Lung (tissue), 12 donors: ENCODE data around the gene CCNT2. TPM values are rescaled to one million over a fixed set of nuclear protein-coding genes. Genes with fewer than 3 reads are reported as not detected.
"Not testable (repeated sequence)": the region's sequence is repeated elsewhere in the genome, so short reads cannot be mapped to it uniquely, and the experiment has no call there.

ENCODE experiments used
- ATAC-seq: fragments of 200-7000 bp; cut with Tn5 transposase; one replicate; pipeline ENCODE4 v1.9.1; 2020; ENCODE audit warnings: moderate number of reproducible peaks; ENCODE audit not compliant: insufficient read depth, low FRiP score
- DNase-seq, 3 donors: peaks; one replicate each; pipeline ENCODE4 v3.0.0-alpha.2; 2013 to 2017
- H3K27ac ChIP-seq, 2 donors: one replicate each; pipeline ENCODE4 v1.5.1; 2013; ENCODE audit warnings: mild to moderate bottlenecking in 2 of 2, moderate library complexity in 2 of 2, control low read depth in 1 of 2, inconsistent platforms in 1 of 2, low read depth in 1 of 2, low read length in 1 of 2
- H3K27me3 ChIP-seq, 3 donors: one replicate each; pipeline ENCODE4 v1.5.1; 2013; ENCODE audit warnings: low read length in 2 of 3; ENCODE audit not compliant: control insufficient read depth in 3 of 3, insufficient read depth in 3 of 3
- H3K36me3 ChIP-seq, 4 donors: one replicate each; pipeline ENCODE4 v1.5.1; 2013; ENCODE audit warnings: low read length in 4 of 4, mild to moderate bottlenecking in 1 of 4, moderate library complexity in 1 of 4; ENCODE audit not compliant: control insufficient read depth in 4 of 4, insufficient read depth in 4 of 4
- H3K4me1 ChIP-seq, 5 donors: one replicate each; pipeline ENCODE4 v1.5.1; 2013; ENCODE audit warnings: low read length in 5 of 5, mild to moderate bottlenecking in 2 of 5, moderate library complexity in 1 of 5; ENCODE audit not compliant: control insufficient read depth in 5 of 5, insufficient read depth in 5 of 5
- H3K4me3 ChIP-seq: one replicate; pipeline ENCODE4 v1.5.1; 2013; ENCODE audit warnings: mild to moderate bottlenecking, control low read depth, moderate library complexity
- H3K9ac ChIP-seq, 2 donors: one replicate each; pipeline ENCODE4 v1.5.1; 2013; ENCODE audit warnings: low read length in 2 of 2, control low read depth in 1 of 2; ENCODE audit not compliant: insufficient read depth in 1 of 2
- H3K9me3 ChIP-seq, 4 donors: one replicate each; pipeline ENCODE4 v1.5.1; 2013; ENCODE audit warnings: low read length in 3 of 4, mild to moderate bottlenecking in 1 of 4, moderate library complexity in 1 of 4; ENCODE audit not compliant: control insufficient read depth in 4 of 4, insufficient read depth in 3 of 4
- WGBS, 2 donors: extraction: QIAGEN DNeasy Blood & Tissue Kit; methylation state at CpG; one replicate each; pipeline ENCODE4 v1.1.7; 2013; 5-methylcytosine and 5-hydroxymethylcytosine counted together
- polyA plus RNA-seq, 2 donors: library from polyadenylated mRNA; stranded (reverse); fragments of 200-250 nt; gene quantifications; one replicate each; pipeline ENCODE4 v1.2.1, GENCODE V29; 2013
- total RNA-seq, 2 donors: library from RNA; depleted of rRNA in 1 of 2; stranded (reverse); fragments of >200 nt in 1 of 2; gene quantifications; one replicate each; pipeline ENCODE4 v1.2.1, GENCODE V29; 2014 to 2021
- TF ChIP-seq, protein P1 (sequence below): IDR thresholded peaks from 2 replicates; pipeline ENCODE4 v1.5.1; 2012; ENCODE audit warnings: mild to moderate bottlenecking; ENCODE audit errors: control extremely low read depth, extremely low read depth
- donor health status: control.
- donor health status: control.
- donor health status: Bipolar disorder and iron deficiency.
- donor health status: healthy.
- donor health status: DM: yes; HTN: yes; CAD: no.

CCNT2 gene
- total and polyA plus RNA-seq, 4 donors = 10.9 to 83.9 (median 24.8) TPM

DNA sequence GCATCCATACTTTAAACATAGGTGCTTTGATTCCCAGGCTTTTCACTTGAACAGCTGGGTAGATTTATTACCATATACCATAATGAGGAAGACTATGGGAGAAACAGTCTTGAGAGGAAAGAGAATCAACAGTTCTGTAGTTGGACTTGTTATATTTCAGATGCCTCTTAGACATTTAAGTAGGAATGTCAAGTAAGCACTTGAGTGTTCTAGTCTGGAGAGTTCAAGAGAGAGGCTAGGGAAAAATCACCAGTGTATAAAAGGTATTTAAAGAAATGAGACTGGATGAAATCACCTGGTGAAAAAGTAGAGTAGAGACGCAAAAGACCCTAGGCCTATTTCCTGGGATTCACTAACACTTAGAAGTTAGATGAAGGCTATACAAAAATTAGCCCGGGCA is 13.5 kb upstream of the CCNT2 start:
- no peak for ATAC-seq
- no peaks in the 10 kb centered on the region for H3K4me1 ChIP-seq
- peak in 2 of 3 donors; percentile 29 to 58 for DNase-seq
- no peaks in the 10 kb centered on the region for H3K9me3 ChIP-seq
- H3K36me3 ChIP-seq = no peaks in the 10 kb centered on the region
- TF ChIP-seq, protein P1, sequence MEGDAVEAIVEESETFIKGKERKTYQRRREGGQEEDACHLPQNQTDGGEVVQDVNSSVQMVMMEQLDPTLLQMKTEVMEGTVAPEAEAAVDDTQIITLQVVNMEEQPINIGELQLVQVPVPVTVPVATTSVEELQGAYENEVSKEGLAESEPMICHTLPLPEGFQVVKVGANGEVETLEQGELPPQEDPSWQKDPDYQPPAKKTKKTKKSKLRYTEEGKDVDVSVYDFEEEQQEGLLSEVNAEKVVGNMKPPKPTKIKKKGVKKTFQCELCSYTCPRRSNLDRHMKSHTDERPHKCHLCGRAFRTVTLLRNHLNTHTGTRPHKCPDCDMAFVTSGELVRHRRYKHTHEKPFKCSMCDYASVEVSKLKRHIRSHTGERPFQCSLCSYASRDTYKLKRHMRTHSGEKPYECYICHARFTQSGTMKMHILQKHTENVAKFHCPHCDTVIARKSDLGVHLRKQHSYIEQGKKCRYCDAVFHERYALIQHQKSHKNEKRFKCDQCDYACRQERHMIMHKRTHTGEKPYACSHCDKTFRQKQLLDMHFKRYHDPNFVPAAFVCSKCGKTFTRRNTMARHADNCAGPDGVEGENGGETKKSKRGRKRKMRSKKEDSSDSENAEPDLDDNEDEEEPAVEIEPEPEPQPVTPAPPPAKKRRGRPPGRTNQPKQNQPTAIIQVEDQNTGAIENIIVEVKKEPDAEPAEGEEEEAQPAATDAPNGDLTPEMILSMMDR = no peak
- no peak overlapping the region for H3K27ac ChIP-seq
- H3K9ac ChIP-seq = no peak overlapping the region
- no peaks in the 10 kb centered on the region for H3K27me3 ChIP-seq
- 75 to 82% methylated on average over 2 of the region's 2 CpGs for WGBS, 2 donors
- no peak overlapping the region for H3K4me3 ChIP-seq

GRCh38 chr2:134906726-134907125 is 11.9 kb upstream of the CCNT2 start:
- no peaks in the 10 kb centered on the region for H3K9me3 ChIP-seq
- TF ChIP-seq, protein P1 = no peak
- no peaks in the 10 kb centered on the region for H3K27me3 ChIP-seq
- no peak for ATAC-seq
- H3K4me1 ChIP-seq = no peaks in the 10 kb centered on the region
- no peaks in the 10 kb centered on the region for H3K36me3 ChIP-seq
- DNase-seq = no peak
- no peak overlapping the region for H3K4me3 ChIP-seq
- 62 to 86% methylated on average over 2 of the region's 2 CpGs for WGBS, 2 donors
- H3K9ac ChIP-seq = no peak overlapping the region
- H3K27ac ChIP-seq = no peak overlapping the region

DNA sequence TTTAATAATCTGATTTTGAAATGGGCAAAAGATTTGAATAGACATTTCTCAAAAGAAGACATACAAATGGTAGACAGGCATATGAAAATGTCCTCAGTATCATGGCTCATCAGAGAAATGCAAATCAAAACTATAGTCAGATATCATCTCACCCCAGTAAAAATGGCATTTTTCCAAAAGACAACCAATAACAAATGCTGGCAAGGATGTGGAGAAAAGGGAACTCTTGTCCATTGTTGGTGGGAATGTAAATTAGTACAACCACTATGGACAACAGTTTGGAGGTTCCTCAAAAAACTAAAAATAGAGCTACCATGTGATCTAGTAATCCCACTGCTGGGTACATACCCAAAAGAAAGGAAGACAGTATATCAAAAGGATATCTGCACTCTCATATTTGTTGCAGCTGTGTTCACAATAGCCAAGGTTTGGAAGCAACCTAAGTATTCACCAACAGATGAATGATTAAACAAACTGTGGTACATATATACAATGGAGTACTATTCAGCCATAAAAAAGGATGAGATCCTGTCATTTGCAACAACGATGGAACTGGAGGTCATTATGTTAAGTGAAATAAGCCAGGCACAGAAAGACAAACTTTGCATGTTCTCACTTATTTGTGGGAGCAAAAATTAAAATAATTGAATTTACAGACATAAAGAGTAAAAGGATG is 11.0 kb upstream of the CCNT2 start:
- WGBS, 2 donors = 90 to 94% methylated on average over 1 of the region's 1 CpG
- not testable (repeated sequence) for H3K4me3 ChIP-seq, H3K36me3 ChIP-seq, H3K9ac ChIP-seq, DNase-seq, H3K4me1 ChIP-seq, H3K27ac ChIP-seq, ATAC-seq, H3K9me3 ChIP-seq, H3K27me3 ChIP-seq

GRCh38 chr2:134910763-134911399 is 7.7 kb upstream of the CCNT2 start:
- H3K4me1 ChIP-seq = no peaks in the 10 kb centered on the region
- no peak overlapping the region for H3K9ac ChIP-seq
- TF ChIP-seq, protein P1 = no peak
- WGBS, 2 donors = 82 to 91% methylated on average over 2 of the region's 2 CpGs
- H3K36me3 ChIP-seq = no peaks in the 10 kb centered on the region
- H3K27ac ChIP-seq = no peak overlapping the region
- no peaks in the 10 kb centered on the region for H3K9me3 ChIP-seq
- DNase-seq (no peak), ATAC-seq (no peak)
- no peaks in the 10 kb centered on the region for H3K27me3 ChIP-seq
- no peak overlapping the region for H3K4me3 ChIP-seq
